Measurements from ENCODE around the gene MCCC1. TPM values are rescaled to one million over a fixed set of nuclear protein-coding genes. Genes with fewer than 3 reads are reported as not detected.

The MCCC1 gene
- total RNA-seq, 4 donors from 2014 or later, result 20.5 to 40.3 (median 35.0) TPM

- H3K4me1 ChIP-seq, result no peaks in the 10 kb centered on the region
- H3K4me3 ChIP-seq, result no peak overlapping the region
- intact Hi-C loops (cut with DNase I; ENCODE audit: low total_unique reads), result no loop called here
- H3K27ac ChIP-seq, result peak overlapping the region in 1 of 2 donors; percentile 83
- no peak for DNase-seq
- TF ChIP-seq CTCF (IDR thresholded peaks at IDR 0.05) (no peak), POLR2A (IDR thresholded peaks at IDR 0.05) (no peak)
- H3K27me3 ChIP-seq, result no peaks in the 10 kb centered on the region
- no peaks in the 10 kb centered on the region for H3K9me3 ChIP-seq
- H3K36me3 ChIP-seq, result no peaks in the 10 kb centered on the region
Observed at GRCh38 chr3:183100376-183100775, 1.1 kb upstream of the MCCC1 start.

- Histone ChIP-seq H3K9me3 (no peaks in the 10 kb centered on the region), H3K36me3 (no peaks in the 10 kb centered on the region), H3K4me1 (no peaks in the 10 kb centered on the region), H3K27ac (peak overlapping the region; percentile 83 to 85), H3K27me3 (no peaks in the 10 kb centered on the region), H3K4me3 (peak overlapping the region; percentile 69 to 74)
- no peak for DNase-seq
- no peak for TF ChIP-seq CTCF (IDR thresholded peaks at IDR 0.05)
- no peak for TF ChIP-seq POLR2A (IDR thresholded peaks at IDR 0.05)
- intact Hi-C loops (cut with DNase I; ENCODE audit: low total_unique reads), result no loop called here
Observed at GRCh38 chr3:183099838-183100204, 525 bp upstream of the MCCC1 start.

GRCh38 chr3:183098536-183099025, 715 bp downstream of the MCCC1 start:
- no peak for DNase-seq

GRCh38 chr3:183094711-183095110, 4.6 kb downstream of the MCCC1 start:
- intact Hi-C loops (cut with DNase I; ENCODE audit: low total_unique reads), result no loop called here
- no peaks in the 10 kb centered on the region for H3K9me3 ChIP-seq
- TF ChIP-seq CTCF (IDR thresholded peaks at IDR 0.05) (no peak), POLR2A (IDR thresholded peaks at IDR 0.05) (no peak)
- DNase-seq, result no peak
- H3K4me3 ChIP-seq, result no peak overlapping the region
- no peak overlapping the region for H3K27ac ChIP-seq
- no peaks in the 10 kb centered on the region for H3K4me1 ChIP-seq
- no peaks in the 10 kb centered on the region for H3K36me3 ChIP-seq
- no peaks in the 10 kb centered on the region for H3K27me3 ChIP-seq

More at GRCh38 chr3:183098536-183099025, 715 bp downstream of the MCCC1 start:
- Histone ChIP-seq H3K9me3 (no peaks in the 10 kb centered on the region), H3K36me3 (no peaks in the 10 kb centered on the region), H3K4me3 (peak overlapping the region; percentile 69 to 74), H3K4me1 (no peaks in the 10 kb centered on the region), H3K27me3 (no peaks in the 10 kb centered on the region), H3K27ac (peak overlapping the region; percentile 83 to 85)
- TF ChIP-seq POLR2A (IDR thresholded peaks at IDR 0.05) (no peak), CTCF (IDR thresholded peaks at IDR 0.05) (no peak)
- intact Hi-C loops (cut with DNase I; ENCODE audit: low total_unique reads), result no loop called here

- no peak for DNase-seq
- H3K27ac ChIP-seq, result no peak overlapping the region
- no peaks in the 10 kb centered on the region for H3K27me3 ChIP-seq
- intact Hi-C loops (cut with DNase I; ENCODE audit: low total_unique reads), result no loop called here
- no peak for TF ChIP-seq POLR2A (IDR thresholded peaks at IDR 0.05)
- no peak for TF ChIP-seq CTCF (IDR thresholded peaks at IDR 0.05)
- no peaks in the 10 kb centered on the region for H3K9me3 ChIP-seq
- H3K4me3 ChIP-seq, result no peak overlapping the region
- no peaks in the 10 kb centered on the region for H3K4me1 ChIP-seq
- no peaks in the 10 kb centered on the region for H3K36me3 ChIP-seq
Observed at GRCh38 chr3:183092256-183092655, 7.0 kb downstream of the MCCC1 start.
